Endothelial cell of umbilical vein (primary cell): Measurements from ENCODE around the gene NSDHL. TPM values are rescaled to one million over a fixed set of nuclear protein-coding genes. Genes with fewer than 3 reads are reported as not detected.

ENCODE experiments used
- BruUV-seq: library from RNA; stranded (reverse); fragments of 400-500 nt; replicated peaks from 2 replicates; lab custom pipeline; 2021; lab: Mats Ljungman, UMichigan
- CTCF ChIA-PET: fragments of 300-600, 350-600 bp; sonication (Branson Sonifier 250); formaldehyde crosslinking; loops from one replicate; lab custom pipeline; 2021; ENCODE audit warnings: antibody characterized with exemption, inconsistent platforms; lab: Charles Lee
- POLR2A ChIA-PET: fragments of 300-600, 350-600 bp; sonication (Branson Sonifier 250); formaldehyde crosslinking; loops from one replicate; lab custom pipeline; 2021; ENCODE audit warnings: antibody characterized with exemption, inconsistent platforms; lab: Charles Lee
- DNase-seq: peaks from one replicate; pipeline ENCODE4 v3.0.0-alpha.2; 2011; ENCODE audit warnings: low read depth, low spot score
- FAIRE-seq: peaks from 2 replicates; lab custom pipeline; 2011; peaks lifted over from hg19 to GRCh38; lab: Jason Lieb, UNC
- H2AFZ ChIP-seq: 2 replicates; pipeline ENCODE4 v1.6.0; 2012; ENCODE audit warnings: low read depth, low read length, control low read depth, inconsistent platforms
- H3K27ac ChIP-seq: 2 replicates; pipeline ENCODE4 v1.5.1; 2011; ENCODE audit warnings: low read depth, mild to moderate bottlenecking, control low read depth, low read length, moderate library complexity; ENCODE audit not compliant: insufficient read depth
- H3K27me3 ChIP-seq, 2 experiments: 2 replicates each; pipeline versions ENCODE4 v1.6.0 to v1.6.1; 2011; ENCODE audit warnings: low read length in 2 of 2, mixed read lengths in 1 of 2; ENCODE audit not compliant: control insufficient read depth in 2 of 2, insufficient read depth in 2 of 2
- H3K36me3 ChIP-seq, 2 experiments: 2 replicates in 1 of 2; 3 replicates in 1 of 2; pipeline ENCODE4 v1.5.1; 2011; ENCODE audit warnings: low read length in 2 of 2, mild to moderate bottlenecking in 1 of 2, moderate library complexity in 1 of 2; ENCODE audit not compliant: control insufficient read depth in 2 of 2, insufficient read depth in 2 of 2; ENCODE audit errors: extremely low read depth in 1 of 2
- H3K4me1 ChIP-seq: 3 replicates; pipeline ENCODE4 v1.5.1; 2011; ENCODE audit warnings: mild to moderate bottlenecking, low read length; ENCODE audit not compliant: control insufficient read depth, insufficient read depth; ENCODE audit errors: extremely low read depth
- H3K4me2 ChIP-seq: 2 replicates; pipeline ENCODE4 v1.6.1; 2011; ENCODE audit warnings: low read length, control low read depth, mixed read lengths; ENCODE audit not compliant: insufficient read depth
- H3K4me3 ChIP-seq, 3 experiments: fragments of 200-600 bp in 1 of 3; sonication (generic), shearing (Covaris generic) in 1 of 3; replicated peaks in 1 of 3; 2 replicates each; pipeline ENCODE4 v1.5.1; 2011 to 2016; ENCODE audit warnings: control low read depth in 3 of 3, low read length in 3 of 3, mild to moderate bottlenecking in 2 of 3, inconsistent platforms in 1 of 3, low read depth in 1 of 3, moderate library complexity in 1 of 3; ENCODE audit not compliant: insufficient read depth in 1 of 3
- H3K79me2 ChIP-seq: 2 replicates; pipeline ENCODE4 v1.6.0; 2012; ENCODE audit warnings: low read length, inconsistent platforms; ENCODE audit not compliant: control insufficient read depth, insufficient read depth
- H3K9ac ChIP-seq: replicated peaks from 2 replicates; pipeline ENCODE3; 2011; ENCODE audit warnings: low read length, control low read depth; ENCODE audit not compliant: insufficient read depth; ENCODE audit errors: extremely low read depth
- H3K9me1 ChIP-seq: replicated peaks from 3 replicates; pipeline ENCODE4 v1.6.0; 2011; ENCODE audit warnings: mild to moderate bottlenecking, low read length; ENCODE audit not compliant: control insufficient read depth, insufficient read depth; ENCODE audit errors: extremely low read depth
- H3K9me3 ChIP-seq: replicated peaks from 2 replicates; pipeline ENCODE4 v1.5.1; 2012; ENCODE audit warnings: low read length, inconsistent platforms; ENCODE audit not compliant: control insufficient read depth, insufficient read depth
- H4K20me1 ChIP-seq: replicated peaks from 2 replicates; pipeline ENCODE3; 2011; ENCODE audit warnings: mild to moderate bottlenecking, low read length; ENCODE audit not compliant: control insufficient read depth, insufficient read depth; ENCODE audit errors: extremely low read depth
- CTCF ChIP-seq, 2 donors: IDR thresholded peaks; 1 replicate in 1 of 2; 2 replicates in 1 of 2; pipeline ENCODE4 v1.5.1; 2011; ENCODE audit warnings: low read length in 2 of 2, mild to moderate bottlenecking in 2 of 2, moderate library complexity in 2 of 2, control low read depth in 1 of 2, inconsistent platforms in 1 of 2, low read depth in 1 of 2; ENCODE audit not compliant: insufficient read depth in 1 of 2; ENCODE audit errors: extremely low read depth in 1 of 2
- EZH2 ChIP-seq: IDR thresholded peaks from 2 replicates; pipeline ENCODE4 v1.6.1; 2012; ENCODE audit warnings: borderline replicate concordance, low read depth, mild to moderate bottlenecking, moderate library complexity, low read length, inconsistent platforms; ENCODE audit not compliant: severe bottlenecking
- FOS ChIP-seq: IDR thresholded peaks from 2 replicates; pipeline ENCODE4 v1.6.1; 2011; ENCODE audit warnings: mild to moderate bottlenecking, low read length, moderate library complexity, borderline replicate concordance; ENCODE audit not compliant: insufficient read depth
- GATA2 ChIP-seq: IDR thresholded peaks from 2 replicates; pipeline ENCODE4 v1.7.0; 2011; ENCODE audit warnings: low read depth, mild to moderate bottlenecking, moderate library complexity, mixed read lengths, low read length; ENCODE audit not compliant: insufficient read length, insufficient read depth
- JUN ChIP-seq: IDR thresholded peaks from 2 replicates; pipeline ENCODE4 v1.6.1; 2011; ENCODE audit warnings: borderline replicate concordance, low read depth; ENCODE audit not compliant: insufficient read length, insufficient read depth
- MAX ChIP-seq: IDR thresholded peaks from 2 replicates; pipeline ENCODE4 v1.6.1; 2011; ENCODE audit not compliant: insufficient read depth, insufficient read length
- MYC ChIP-seq: IDR thresholded peaks from one replicate; pipeline ENCODE4 v1.6.1; 2011; ENCODE audit warnings: mild to moderate bottlenecking, low read depth, low read length
- POLR2A ChIP-seq: IDR thresholded peaks from 2 replicates; pipeline ENCODE4 v1.6.1; 2012; ENCODE audit warnings: low read depth, mild to moderate bottlenecking, control low read depth, low read length
- POLR2AphosphoS5 ChIP-seq: IDR thresholded peaks from 2 replicates; pipeline ENCODE4 v1.6.1; 2012; ENCODE audit warnings: low read depth, mild to moderate bottlenecking, control low read depth, low read length, moderate library complexity; ENCODE audit not compliant: insufficient read depth
- dilution Hi-C: fragments of 300-500 bp; cut with MboI; formaldehyde crosslinking; loops from one replicate; pipeline ENCODE4 v1.15.0; 2019; ENCODE audit warnings: low sequenced_read_pairs; ENCODE audit not compliant: extremely low pct_ligation_motif_present
- intact Hi-C: fragments of 100-400 bp; cut with micrococcal nuclease; formaldehyde crosslinking; loops from one replicate; pipeline ENCODE4 v1.10.0; 2022
- polyA plus RNA-seq, 4 experiments: library from polyadenylated mRNA; depleted of rRNA in 3 of 4; stranded (reverse) in 3 of 4; unstranded in 1 of 4; fragments of >200 nt; gene quantifications; 2 replicates each; pipeline versions ENCODE4 v1.2.1 to v1.2.3, GENCODE V29; 2011 to 2012; ENCODE audit warnings: missing spikeins in 1 of 4
- total RNA-seq: library from RNA; stranded (reverse); gene quantifications from 2 replicates; pipeline ENCODE4 v1.2.3, GENCODE V29; 2021

Gene NSDHL
- total and polyA plus RNA-seq, 2 donors (not counting 3 experiments of a cell fraction or from before 2014, with no cell fraction given): 40.0 to 43.7 TPM

GRCh38 chrX:152798945-152799344 lies 31.9 kb upstream of the NSDHL start:
- no TSS peak for BruUV-seq
- ChIA-PET CTCF (no interaction called here), POLR2A (no interaction called here)
- H3K36me3 ChIP-seq: no peaks in the 10 kb centered on the region
- no peaks in the 10 kb centered on the region for H4K20me1 ChIP-seq
- no peak overlapping the region for H3K4me2 ChIP-seq
- no peak overlapping the region for H3K4me3 ChIP-seq
- H3K4me1 ChIP-seq: no peaks in the 10 kb centered on the region
- H3K79me2 ChIP-seq: no peaks in the 10 kb centered on the region
- peaks cover 0 to 2% of the 10 kb centered on the region in 2 experiments for H3K27me3 ChIP-seq
- no peak overlapping the region for H3K27ac ChIP-seq
- intact Hi-C loops: no loop called here
- DNase-seq: no peak
- H3K9me1 ChIP-seq: no peaks in the 10 kb centered on the region
- no peak for FAIRE-seq
- TF ChIP-seq JUN (no peak), POLR2AphosphoS5 (no peak), FOS (no peak), EZH2 (no peak), MYC (no peak), GATA2 (no peak), POLR2A (no peak), MAX (no peak), CTCF (IDR thresholded peaks at IDR 0.05; ENCODE audit: extremely low read depth in 1 of 2, insufficient read depth in 1 of 2, low read depth in 1 of 2, low read length in 2 of 2) (no peak)
- H2AFZ ChIP-seq: no peak overlapping the region
- no peaks in the 10 kb centered on the region for H3K9me3 ChIP-seq
- dilution Hi-C loops: no loop called here
- H3K9ac ChIP-seq: no peak overlapping the region
